ENCODE results near the gene MACROD2.
A peak's percentile ranks its signal among the peaks of the same experiment; 100 is the strongest.

Gene MACROD2

DNA sequence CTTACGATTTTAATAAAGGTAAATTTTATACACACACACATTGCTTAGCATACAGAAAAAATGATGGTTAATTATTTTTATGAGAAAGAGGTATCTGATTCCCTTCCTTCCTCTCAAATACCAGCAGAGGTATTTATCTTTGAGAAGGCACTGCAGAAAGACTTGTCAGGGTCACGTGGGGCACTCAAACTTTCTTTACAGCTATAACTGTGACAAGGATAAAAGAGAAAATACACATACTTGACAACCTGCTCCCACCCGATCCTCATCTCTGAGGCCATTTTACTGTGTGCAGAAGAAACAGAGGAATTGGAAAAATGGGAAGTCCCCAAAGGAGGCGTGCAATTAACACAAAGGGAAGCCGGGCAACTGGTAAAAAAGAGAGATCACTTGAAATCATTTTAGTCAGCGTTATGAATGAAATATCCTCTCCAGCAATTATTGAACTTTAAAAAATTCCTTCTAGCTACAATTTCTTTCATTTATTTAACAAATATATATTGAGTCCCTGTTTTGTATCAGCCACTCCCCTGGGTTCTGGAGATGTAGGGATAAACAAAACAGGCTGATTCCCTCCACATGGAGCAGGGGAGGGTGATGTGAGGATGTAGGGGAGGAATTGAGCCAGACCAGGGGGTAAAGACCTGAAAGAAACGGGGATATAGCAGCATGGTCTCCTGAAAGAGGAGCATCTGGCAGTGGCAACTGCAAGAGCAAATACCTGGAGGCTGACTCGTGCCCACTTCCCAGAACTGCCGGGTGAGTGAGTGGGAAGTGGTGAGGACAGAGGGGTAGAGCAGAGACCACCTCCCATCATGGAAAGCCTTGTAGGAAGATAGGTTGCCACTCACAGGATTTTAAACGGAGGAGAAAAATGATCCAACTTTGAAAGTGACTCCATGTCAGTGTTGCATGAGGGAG, 2067.6 kb downstream of the MACROD2 start:
- peak; percentile 63 for DNase-seq

DNA sequence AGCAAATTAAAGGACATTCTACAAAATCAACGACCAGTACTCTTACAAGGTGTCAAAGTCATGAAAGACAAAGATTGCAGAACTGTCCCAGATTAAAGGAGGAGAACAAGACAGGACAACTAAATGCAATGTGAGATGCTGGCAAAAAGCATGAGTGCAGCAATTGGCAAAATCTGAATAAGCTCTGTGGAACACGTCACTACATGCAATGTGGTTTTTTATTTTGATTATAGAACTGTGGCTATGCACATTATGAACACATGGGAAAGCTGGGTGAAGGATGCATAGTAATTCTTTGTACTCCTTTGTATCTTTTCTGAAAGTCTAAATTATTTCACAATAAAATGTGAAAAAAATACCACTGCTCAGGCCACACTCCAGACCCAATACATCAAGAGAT, 2068.6 kb downstream of the MACROD2 start:
- peak; percentile 66 for DNase-seq

DNA sequence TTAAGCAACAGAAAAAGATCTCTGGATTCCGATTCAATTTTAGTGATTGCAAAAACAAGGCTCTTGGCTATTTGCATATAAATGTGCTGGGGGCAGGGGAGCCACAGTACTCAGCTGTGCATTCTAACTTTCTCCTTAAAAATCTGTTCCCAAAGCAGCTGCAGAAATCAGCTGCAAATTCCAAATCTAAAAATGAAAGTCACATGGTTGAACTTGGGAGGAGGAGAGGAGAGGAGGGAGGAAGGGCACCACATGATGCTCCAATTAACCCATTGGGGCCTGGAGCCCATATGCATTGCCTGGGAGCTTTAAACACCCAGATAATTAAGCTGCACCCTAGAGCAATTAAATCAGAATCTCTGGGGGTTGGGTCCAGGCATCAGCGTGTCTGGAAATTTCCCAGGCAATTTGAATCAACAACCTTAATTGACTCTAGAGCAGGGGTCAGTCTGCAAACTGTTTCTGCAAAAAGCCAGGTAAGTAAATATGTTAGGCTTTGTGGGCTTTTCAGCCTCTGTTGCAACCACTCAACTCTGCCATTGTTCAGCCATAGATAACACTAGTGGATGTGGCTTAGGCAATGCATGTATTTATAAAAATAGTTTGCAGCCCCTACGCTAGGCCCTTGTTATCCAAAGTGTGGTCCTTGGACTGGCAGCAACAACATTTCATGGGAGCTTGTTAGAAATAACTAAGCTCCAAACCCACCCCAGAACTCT, 2069.8 kb downstream of the MACROD2 start:
- DNase-seq, result peak; percentile 59

DNA sequence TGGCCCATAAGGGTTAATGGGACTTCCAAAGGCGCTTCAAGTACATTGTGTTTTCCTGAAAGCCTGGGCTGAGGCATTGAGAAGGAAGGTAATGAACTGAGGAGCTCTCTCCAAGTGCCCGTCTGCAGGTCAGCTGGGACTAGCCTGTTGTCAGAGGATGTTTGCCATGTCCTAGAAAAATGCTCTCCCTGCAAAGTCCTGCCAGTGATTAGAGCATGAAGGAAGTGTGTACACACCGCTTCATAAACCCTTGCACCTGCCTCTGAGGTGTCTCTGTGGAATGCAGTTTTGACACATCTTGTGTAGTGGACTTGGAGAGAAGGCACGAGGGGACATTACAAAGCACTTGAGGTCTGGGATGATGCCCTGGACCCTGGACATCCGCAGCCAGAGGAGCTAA, 2071.3 kb downstream of the MACROD2 start:
- no peak for DNase-seq

DNA sequence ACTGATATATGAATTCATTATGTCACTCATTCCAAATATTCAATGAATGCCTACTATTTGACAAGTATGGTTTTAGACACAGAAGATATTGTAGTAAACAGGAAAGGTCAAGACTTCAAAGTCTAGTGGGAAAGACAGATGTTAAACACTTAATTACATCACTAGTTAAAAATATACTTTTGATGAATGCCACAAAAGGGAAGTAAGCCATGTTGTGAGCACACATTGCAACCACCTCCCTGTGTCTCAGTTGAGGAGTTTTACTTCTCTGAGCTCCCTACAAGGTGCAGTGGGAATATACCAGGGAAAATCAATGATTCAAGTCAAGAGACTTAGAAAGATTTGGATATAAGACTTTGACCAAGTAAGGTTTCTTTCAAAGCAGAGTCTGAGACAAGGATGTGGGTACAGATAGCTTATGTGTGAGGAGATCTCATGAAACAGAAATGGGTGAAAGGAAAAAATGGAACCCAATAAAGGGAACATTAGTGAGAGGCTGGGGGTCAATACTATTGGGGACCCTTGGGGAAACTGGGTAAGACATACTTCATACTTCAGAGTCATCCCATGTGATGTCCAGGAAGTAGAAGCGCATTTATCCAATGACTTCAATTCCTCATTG, 2074.2 kb downstream of the MACROD2 start:
- no peak for DNase-seq

DNA sequence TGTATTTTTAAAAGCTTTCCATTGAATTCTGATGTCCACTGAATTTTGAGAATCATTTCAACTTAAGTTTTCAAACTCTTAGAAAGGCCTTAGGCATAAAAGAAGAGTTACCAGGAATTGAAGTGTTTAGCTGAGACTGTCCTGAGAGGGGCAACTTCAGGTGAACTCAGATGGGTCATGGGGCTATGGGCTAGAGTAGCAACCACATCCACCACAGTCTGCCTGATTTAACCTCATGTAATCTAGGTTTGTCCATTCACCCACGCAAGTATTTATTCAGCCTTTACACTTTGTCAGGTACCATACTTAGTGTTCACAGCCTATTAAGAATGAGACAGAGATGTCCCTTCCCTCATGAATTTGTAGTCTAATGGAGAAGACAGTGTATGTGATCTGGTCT, 2076.9 kb downstream of the MACROD2 start:
- DNase-seq, result no peak

DNA sequence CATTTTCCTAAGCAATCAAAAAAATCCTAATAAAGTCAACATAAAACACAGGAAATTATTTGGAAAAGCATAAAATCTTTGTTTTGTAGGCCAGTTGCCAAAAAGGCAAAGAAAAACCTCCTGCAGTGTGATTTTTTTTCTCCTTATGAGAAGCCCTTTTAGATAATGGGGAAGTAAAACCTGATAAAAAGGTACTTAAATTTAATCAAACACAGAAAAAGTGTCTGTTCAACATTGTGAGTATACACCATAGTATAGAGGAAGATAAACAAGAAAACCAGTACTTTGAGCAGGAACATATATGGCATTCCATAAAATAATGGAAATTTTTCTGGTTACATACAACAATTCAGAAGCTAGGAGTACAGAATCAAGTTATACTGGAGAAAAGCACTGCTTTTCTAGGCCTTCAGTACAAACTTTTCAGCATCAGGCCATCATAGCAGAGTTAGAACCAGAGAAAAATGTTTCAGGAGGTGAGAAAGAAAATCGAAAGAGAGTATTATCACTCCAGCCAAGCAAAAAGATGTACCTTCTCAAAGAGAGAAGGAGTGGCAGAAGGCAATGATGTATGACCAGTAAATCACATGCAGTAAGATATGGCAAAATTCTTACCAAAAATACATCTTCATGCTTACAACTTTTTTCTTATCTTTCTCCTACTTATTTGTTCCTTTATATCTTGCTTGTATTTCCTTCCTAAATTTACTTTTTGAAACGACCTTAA, 2083.0 kb downstream of the MACROD2 start:
- DNase-seq, result no peak

DNA sequence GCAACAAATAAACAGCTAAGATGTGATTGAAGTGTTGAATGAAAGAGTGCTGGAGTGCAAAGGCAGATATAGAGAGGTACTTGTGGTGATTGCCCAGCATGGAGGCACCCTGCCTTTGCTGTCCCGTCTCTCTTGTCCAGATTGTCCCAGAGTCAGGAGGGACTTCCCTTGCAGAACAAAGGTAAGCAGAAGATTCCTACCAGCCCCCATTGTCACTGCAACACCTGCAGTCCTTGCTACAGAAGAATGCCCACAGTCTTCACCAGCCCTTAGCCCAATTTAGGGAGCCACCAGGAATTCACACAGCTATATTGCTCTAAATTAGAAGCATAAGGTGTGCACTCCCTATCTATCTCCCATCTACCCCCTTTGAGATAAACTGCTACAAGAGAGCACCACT, 2086.1 kb downstream of the MACROD2 start:
- no peak for DNase-seq

DNA sequence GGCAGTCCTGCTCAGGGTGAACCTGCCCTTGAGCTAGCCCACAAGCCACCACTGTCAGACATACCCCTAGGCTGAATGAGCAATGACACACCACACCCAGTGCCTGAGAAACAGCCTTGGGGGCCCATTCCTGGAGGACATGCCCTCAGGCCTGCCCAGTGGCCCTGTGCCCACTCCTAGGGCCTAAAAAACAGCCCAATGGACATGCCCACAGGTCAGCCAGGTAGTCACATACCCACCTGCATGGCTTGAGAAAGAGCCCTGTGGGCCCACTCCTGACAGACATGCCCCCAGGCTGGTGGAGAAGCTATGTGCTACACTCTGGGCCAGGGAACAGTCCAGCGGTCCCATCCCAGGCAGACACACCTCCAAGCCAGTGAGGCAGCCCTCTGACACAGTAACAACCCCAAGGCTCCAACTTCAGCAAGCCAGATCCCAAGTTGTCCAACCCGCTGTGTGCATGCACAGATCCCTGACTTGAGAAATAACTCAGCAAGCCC, 2086.8 kb downstream of the MACROD2 start:
- no peak for DNase-seq

DNA sequence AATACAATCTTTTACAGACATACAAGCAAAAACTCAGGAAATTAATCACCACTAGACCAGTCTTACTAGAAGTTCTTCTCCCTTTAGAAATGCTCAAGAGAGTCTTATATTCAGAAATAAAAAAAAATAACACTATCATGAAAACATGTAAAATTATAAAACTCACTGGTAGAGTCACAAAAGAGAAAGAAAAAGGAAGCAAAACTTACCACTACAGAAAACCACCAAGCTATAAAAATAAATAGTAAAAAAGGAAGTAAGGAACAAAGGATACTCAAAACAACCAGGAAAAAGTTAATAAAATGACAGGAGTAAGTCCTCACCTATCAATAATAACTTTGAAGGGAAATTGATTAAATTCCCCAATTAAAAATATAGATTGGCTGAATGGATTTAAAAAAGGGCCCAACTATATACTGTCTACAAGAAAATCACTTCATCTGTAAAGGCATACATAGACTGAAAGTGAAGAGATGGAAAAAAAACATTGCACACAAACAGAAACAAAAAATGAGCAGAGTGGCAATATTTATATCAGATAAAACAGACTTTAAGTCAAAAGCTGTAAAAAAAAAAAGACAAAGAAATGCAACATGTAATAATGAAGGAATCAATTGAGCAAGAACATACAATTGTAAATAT, 2088.4 kb downstream of the MACROD2 start:
- no peak for DNase-seq

DNA sequence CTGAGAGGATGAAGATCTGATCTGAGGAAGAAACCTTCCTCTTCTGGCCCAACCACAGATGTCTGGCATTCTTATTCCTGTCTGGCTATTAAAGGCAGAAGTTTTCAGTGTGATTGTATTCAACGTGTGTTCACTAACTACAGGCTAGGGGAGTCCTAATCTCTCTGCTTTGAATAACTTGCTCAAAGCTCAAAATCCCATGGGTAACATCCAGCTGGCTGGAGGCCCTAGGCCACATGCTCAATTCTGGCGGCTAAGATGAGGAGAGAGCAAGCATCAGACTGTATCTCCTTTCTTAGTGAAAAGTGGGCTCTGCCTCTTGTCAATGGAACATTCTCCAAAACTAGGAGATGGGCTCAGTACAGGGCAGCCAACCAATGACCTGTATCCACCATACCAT, 2099.9 kb downstream of the MACROD2 start:
- DNase-seq, result no peak

DNA sequence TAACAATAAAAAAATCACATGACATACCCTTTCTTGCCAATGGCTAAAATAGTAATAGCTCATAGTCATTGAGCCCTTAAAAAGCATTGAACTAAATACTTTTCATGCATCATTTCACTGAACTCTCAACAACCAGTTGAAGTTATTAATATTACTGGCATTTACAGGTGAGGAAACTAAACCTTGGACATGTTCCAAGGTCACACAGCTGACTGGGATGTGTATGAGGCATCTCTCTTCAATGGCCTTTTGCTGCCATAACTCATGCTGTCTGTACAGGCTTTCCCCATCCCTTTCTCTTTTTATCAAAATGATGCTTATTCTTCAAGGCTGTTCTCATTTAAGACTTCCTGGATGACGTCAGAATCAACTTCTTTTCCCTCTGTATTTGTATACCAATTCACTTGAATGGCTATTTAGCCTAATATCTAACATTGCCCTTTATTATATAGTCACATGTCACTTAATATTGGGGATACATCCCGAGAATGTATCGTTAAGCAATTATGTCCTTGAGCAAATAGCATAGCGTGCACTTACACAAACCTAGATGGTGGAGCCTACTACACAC, 2101.5 kb downstream of the MACROD2 start:
- no peak for DNase-seq

DNA sequence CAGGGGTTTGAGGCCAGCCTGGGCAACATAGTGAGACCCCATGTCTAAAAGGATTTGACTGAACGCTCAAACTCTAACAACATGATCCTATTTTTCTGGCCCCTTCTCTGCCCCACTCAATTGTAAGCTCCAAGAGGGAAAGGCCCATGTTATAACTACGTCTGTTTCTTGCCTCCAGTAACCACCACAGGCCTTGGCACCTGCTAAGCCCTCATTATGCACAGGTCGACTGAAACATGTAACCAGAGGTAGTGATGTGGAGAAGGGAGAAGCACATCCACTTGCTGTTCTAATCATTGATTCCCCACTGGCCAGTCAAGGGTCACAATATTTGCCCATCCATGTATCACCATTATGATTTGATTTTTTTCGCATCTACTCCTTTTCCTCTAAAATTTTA, 2102.5 kb downstream of the MACROD2 start:
- DNase-seq, result no peak

DNA sequence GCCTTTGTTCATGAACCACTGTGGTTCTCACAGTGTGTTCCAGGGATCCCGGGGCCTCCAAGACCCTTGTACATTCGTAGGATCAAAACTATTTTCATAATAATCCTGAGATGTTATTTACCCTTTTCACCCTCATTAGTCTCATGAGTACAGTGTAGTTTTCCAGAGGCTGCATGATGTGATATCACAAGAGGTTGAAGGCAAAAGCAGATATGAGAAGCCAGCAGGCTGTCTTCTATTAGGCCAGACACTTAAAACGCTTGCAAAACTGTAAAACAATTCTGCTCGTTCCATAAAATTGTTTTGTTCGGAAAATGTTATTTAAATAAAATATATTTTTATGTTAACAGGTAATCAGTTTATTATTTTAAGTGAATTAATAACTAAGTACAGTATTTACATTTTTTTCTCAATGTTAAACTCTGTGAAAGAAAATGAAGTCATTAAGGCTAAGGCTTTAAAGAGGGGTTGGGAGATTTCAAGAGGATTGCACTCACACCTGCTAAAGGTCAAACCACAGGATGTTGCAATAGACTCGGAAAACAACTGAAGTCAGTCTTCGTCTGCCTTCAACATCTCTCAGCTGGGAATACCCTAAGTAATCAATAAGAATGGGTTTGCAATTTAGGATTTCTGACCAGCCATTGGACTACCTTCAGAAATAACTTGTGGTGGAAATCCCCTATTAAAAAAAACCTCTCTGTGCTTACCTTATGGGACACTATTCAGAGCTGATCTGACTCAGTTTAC, 2103.7 kb downstream of the MACROD2 start:
- DNase-seq, result no peak

DNA sequence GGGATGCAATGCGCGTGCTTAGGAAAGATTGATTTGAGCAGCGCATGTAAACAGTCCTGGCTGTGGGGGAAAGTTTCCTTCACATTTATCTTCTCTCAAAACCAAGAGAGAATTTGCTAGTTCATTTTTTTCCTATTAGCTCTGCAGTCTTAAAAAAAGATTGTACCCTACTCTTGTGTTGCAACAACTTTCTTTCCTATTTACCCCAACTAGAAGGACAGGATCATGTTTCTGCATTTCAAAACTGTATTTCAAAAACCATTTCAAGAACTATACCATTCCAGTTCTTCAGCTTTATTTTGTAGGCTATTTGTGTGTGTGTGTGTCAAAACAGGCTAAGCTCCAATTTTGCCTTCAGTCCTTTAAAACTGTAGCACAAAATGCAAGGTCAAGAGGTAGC, 2104.8 kb downstream of the MACROD2 start:
- no peak for DNase-seq

DNA sequence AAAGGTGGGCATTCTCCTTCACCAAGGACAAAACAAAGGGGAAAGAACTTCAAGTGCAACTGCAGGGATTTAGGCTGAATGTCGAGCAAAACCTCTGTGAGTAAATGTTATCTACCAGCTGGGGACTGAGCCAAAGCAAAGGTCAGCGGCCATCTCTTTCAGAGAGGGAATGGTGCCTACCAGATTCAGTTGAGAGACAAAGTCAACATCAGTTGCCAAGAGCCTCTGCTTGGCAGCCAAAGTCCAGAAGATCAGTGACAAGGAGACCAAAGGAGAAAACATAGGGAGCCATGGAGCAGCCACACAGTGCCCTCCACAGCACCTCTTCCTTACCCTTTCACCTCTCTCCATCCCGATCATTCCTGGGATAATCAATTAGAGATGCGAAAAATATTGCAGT, 2105.5 kb downstream of the MACROD2 start:
- DNase-seq, result no peak

All from fibroblast of skin of abdomen (primary cell).